ENCODE measurements around the gene DNHD1. TPM values are rescaled to one million over a fixed set of nuclear protein-coding genes. Genes with fewer than 3 reads are reported as not detected.
A peak's percentile ranks its signal among the peaks of the same experiment; 100 is the strongest.

The DNHD1 gene
- total and polyA plus RNA-seq, 5 donors from 2014 or later = 0.65 to 32.7 (median 1.6) TPM

DNA sequence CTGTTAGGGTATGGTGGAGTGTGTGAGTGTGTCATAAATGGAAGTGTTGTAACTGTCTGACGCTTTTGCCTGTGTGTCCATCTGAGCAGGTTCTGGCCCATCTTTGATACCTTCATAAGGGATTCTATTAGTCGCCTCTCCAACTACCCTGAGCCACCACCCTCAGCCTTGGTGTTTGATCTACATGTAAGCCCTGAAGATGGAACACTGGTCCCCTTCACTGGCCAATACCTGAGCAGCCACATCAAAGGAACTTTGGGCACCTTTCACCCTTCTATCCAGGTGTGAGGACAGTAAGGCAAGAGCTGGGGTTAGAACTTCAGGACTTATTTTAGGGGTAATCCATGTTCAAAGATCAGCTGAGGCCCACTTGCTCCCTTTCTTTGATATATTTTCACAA lies 51.0 kb downstream of the DNHD1 start:
- H3K27ac Mint-ChIP-seq = peak overlapping the region in 1 of 3 donors; percentile 31
- H3K36me3 Mint-ChIP-seq = peaks cover 17% of the 10 kb centered on the region
- H3K9me3 ChIP-seq (ENCODE audit: control insufficient read depth in 2 of 2, low read length in 2 of 2) = no peaks in the 10 kb centered on the region
- no peaks in the 10 kb centered on the region for H3K36me3 ChIP-seq (ENCODE audit: control insufficient read depth, insufficient read depth, low read length)
- no peak overlapping the region for H3K4me3 Mint-ChIP-seq
- DNase-seq (no peak), ATAC-seq (ENCODE audit: low read depth in 2 of 2) (no peak)
- H3K27ac ChIP-seq (ENCODE audit: insufficient read depth, low read length, poor library complexity, severe bottlenecking) = no peak overlapping the region
- no peaks in the 10 kb centered on the region for H3K27me3 ChIP-seq (ENCODE audit: control insufficient read depth, insufficient read depth, low read length)
- peaks cover 0 to 2% (median under 1%) of the 10 kb centered on the region in 4 donors for H3K4me1 Mint-ChIP-seq
- no peaks in the 10 kb centered on the region for H3K27me3 Mint-ChIP-seq
- H3K9me3 Mint-ChIP-seq = no peaks in the 10 kb centered on the region
- H3K4me3 ChIP-seq (ENCODE audit: low read depth, low read length) = no peak overlapping the region
- H3K4me1 ChIP-seq (ENCODE audit: control insufficient read depth, insufficient read depth, low read length, poor library complexity, severe bottlenecking) = no peaks in the 10 kb centered on the region

- H3K27ac Mint-ChIP-seq = no peak overlapping the region
- Histone ChIP-seq H3K27ac (ENCODE audit: insufficient read depth, low read length, poor library complexity, severe bottlenecking) (no peak overlapping the region), H3K4me1 (ENCODE audit: control insufficient read depth, insufficient read depth, low read length, poor library complexity, severe bottlenecking) (no peaks in the 10 kb centered on the region), H3K27me3 (ENCODE audit: control insufficient read depth, insufficient read depth, low read length) (no peaks in the 10 kb centered on the region), H3K36me3 (ENCODE audit: control insufficient read depth, insufficient read depth, low read length) (no peaks in the 10 kb centered on the region), H3K9me3 (ENCODE audit: control insufficient read depth in 2 of 2, low read length in 2 of 2) (no peaks in the 10 kb centered on the region), H3K4me3 (ENCODE audit: low read depth, low read length) (no peak overlapping the region)
- peaks cover 15% of the 10 kb centered on the region for H3K36me3 Mint-ChIP-seq
- H3K4me3 Mint-ChIP-seq = no peak overlapping the region
- H3K4me1 Mint-ChIP-seq = peaks cover 0 to under 1% (median 0%) of the 10 kb centered on the region in 4 donors
- H3K9me3 Mint-ChIP-seq = no peaks in the 10 kb centered on the region
- DNase-seq = no peak
- ATAC-seq (ENCODE audit: low read depth in 2 of 2) = no peak
- no peaks in the 10 kb centered on the region for H3K27me3 Mint-ChIP-seq
Measured at GRCh38 chr11:6548641-6549040, 51.6 kb downstream of the DNHD1 start.

DNA sequence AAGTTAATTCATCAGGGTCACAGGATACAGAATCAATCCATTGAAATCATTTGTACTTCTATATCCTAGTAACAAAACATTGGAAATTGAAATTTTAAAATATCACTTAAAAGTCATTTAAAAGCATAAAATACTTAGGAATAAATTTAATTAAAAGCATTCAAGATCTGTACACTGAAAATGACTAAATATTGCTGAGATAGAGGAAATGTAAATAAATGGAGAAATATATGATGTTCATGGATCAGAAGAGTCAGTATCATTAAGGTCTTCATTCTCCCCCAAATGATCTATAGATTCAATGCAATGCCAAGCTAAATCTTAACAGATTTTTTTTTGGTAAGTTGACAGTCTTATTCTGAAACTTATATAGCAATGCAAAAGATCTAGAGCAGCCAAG lies 56.6 kb downstream of the DNHD1 start:
- Histone ChIP-seq H3K9me3 (ENCODE audit: control insufficient read depth in 2 of 2, low read length in 2 of 2) (no peaks in the 10 kb centered on the region), H3K4me3 (ENCODE audit: low read depth, low read length) (no peak overlapping the region), H3K4me1 (ENCODE audit: control insufficient read depth, insufficient read depth, low read length, poor library complexity, severe bottlenecking) (no peaks in the 10 kb centered on the region), H3K27ac (ENCODE audit: insufficient read depth, low read length, poor library complexity, severe bottlenecking) (no peak overlapping the region), H3K36me3 (ENCODE audit: control insufficient read depth, insufficient read depth, low read length) (no peaks in the 10 kb centered on the region), H3K27me3 (ENCODE audit: control insufficient read depth, insufficient read depth, low read length) (no peaks in the 10 kb centered on the region)
- DNase-seq (no peak), ATAC-seq (ENCODE audit: low read depth in 2 of 2) (no peak)
- Mint-ChIP-seq H3K4me1 (peaks cover 0 to 6% (median 0%) of the 10 kb centered on the region in 4 donors), H3K27me3 (no peaks in the 10 kb centered on the region), H3K36me3 (peaks cover 5% of the 10 kb centered on the region), H3K27ac (no peak overlapping the region), H3K9me3 (no peaks in the 10 kb centered on the region), H3K4me3 (no peak overlapping the region)

DNA sequence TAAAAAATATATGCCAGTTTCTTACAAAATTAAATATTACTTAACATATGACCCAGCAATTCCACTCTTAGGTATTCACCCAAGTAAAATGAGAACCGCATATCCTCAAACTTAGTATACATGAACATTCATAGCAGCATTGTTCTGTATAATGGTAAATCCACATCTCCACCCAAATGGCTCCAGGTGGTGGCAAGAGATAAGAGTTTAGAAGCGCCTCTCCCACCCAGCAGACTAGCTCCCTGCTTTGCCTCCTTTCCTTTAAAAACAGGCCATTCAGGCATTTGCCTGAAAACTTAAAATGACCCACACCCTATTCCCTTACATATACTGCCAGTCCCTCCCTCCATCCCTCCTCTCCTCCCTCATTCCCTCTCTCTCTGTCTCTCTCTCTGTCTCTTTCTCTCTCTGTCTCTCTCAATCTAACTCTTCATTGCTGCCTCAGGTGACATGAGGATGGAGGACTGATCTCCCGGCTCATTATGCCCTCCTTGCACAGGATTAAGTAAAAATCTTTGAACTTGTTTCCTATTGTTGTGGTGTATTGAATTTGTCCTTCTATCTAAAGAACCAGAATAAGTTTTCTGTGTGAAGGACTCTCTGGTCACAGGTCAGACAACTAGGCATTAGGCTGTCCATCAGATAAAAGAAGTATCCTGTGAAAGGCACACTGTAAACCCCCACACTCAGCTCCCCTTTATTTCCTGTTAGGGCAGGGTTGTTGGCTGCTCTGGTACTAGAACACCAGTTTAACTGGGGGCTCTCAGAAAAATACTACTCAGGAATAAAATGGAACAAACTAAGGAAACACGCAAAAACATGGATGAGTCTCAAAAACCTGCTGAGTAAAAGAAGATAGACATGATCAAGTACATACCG lies 58.0 kb downstream of the DNHD1 start:
- Mint-ChIP-seq H3K27ac (no peak overlapping the region), H3K27me3 (no peaks in the 10 kb centered on the region), H3K36me3 (peaks cover 15% of the 10 kb centered on the region), H3K4me1 (peaks cover 0 to 6% (median 0%) of the 10 kb centered on the region in 4 donors), H3K9me3 (no peaks in the 10 kb centered on the region), H3K4me3 (no peak overlapping the region)
- ATAC-seq (ENCODE audit: low read depth in 2 of 2) = no peak
- Histone ChIP-seq H3K27me3 (ENCODE audit: control insufficient read depth, insufficient read depth, low read length) (no peaks in the 10 kb centered on the region), H3K4me1 (ENCODE audit: control insufficient read depth, insufficient read depth, low read length, poor library complexity, severe bottlenecking) (no peaks in the 10 kb centered on the region), H3K9me3 (ENCODE audit: control insufficient read depth in 2 of 2, low read length in 2 of 2) (no peaks in the 10 kb centered on the region), H3K4me3 (ENCODE audit: low read depth, low read length) (no peak overlapping the region), H3K27ac (ENCODE audit: insufficient read depth, low read length, poor library complexity, severe bottlenecking) (no peak overlapping the region), H3K36me3 (ENCODE audit: control insufficient read depth, insufficient read depth, low read length) (no peaks in the 10 kb centered on the region)
- no peak for DNase-seq

DNA sequence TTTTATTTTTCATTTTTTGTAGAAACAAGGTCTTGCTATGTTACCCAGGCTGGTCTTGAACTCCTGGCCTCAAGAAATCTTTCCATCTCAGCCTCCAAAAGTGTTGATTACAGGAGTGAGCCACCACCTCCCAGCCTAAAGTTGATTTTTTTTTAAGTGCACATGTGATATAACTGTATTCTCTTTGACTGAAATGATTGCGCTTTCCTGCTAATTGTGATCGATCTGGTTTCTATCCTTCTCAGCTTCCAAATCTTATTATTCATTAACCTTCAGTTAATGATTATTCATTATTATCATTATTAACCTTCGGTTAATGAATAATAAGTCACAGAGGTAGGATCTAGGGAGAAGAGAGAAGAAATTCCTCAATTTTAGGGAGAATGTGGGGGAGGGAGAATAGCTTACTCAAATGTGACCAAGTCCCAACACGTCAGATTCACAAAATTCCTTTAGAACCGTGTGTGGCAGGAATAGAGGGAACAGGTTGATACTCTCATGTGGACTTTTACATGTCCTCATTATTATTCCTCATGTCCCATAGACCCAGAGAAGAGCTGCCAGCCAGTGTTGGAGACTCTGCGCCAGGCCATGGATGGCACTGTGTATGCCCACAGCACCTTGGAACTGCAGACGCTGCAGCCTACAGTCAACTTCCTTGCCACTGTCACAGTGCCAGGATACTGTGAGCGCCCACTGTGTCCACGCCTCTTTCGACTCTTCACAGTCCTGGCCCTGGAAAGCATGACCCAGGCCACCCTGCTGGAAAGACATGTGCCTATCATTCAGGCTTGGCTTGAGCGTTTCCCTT lies 59.3 kb downstream of the DNHD1 start:
- no peak for DNase-seq

GRCh38 chr11:6557063-6557462 lies 60.0 kb downstream of the DNHD1 start:
- H3K4me1 Mint-ChIP-seq = peaks cover 0 to 6% (median 0%) of the 10 kb centered on the region in 4 donors
- no peaks in the 10 kb centered on the region for H3K36me3 ChIP-seq (ENCODE audit: control insufficient read depth, insufficient read depth, low read length)
- H3K4me1 ChIP-seq (ENCODE audit: control insufficient read depth, insufficient read depth, low read length, poor library complexity, severe bottlenecking) = no peaks in the 10 kb centered on the region
- H3K4me3 ChIP-seq (ENCODE audit: low read depth, low read length) = no peak overlapping the region
- no peaks in the 10 kb centered on the region for H3K27me3 Mint-ChIP-seq
- no peaks in the 10 kb centered on the region for H3K9me3 ChIP-seq (ENCODE audit: control insufficient read depth in 2 of 2, low read length in 2 of 2)
- ATAC-seq (ENCODE audit: low read depth in 2 of 2) (no peak), DNase-seq (no peak)
- peaks cover 30% of the 10 kb centered on the region for H3K36me3 Mint-ChIP-seq
- no peak overlapping the region for H3K27ac ChIP-seq (ENCODE audit: insufficient read depth, low read length, poor library complexity, severe bottlenecking)
- H3K9me3 Mint-ChIP-seq = no peaks in the 10 kb centered on the region
- H3K27ac Mint-ChIP-seq = no peak overlapping the region
- no peak overlapping the region for H3K4me3 Mint-ChIP-seq
- H3K27me3 ChIP-seq (ENCODE audit: control insufficient read depth, insufficient read depth, low read length) = no peaks in the 10 kb centered on the region

More for the DNA sequence above, 59.3 kb downstream of the DNHD1 start:
- no peak overlapping the region for H3K27ac Mint-ChIP-seq
- peaks cover 0 to 6% (median 0%) of the 10 kb centered on the region in 4 donors for H3K4me1 Mint-ChIP-seq
- Histone ChIP-seq H3K4me3 (ENCODE audit: low read depth, low read length) (no peak overlapping the region), H3K27ac (ENCODE audit: insufficient read depth, low read length, poor library complexity, severe bottlenecking) (no peak overlapping the region), H3K4me1 (ENCODE audit: control insufficient read depth, insufficient read depth, low read length, poor library complexity, severe bottlenecking) (no peaks in the 10 kb centered on the region), H3K27me3 (ENCODE audit: control insufficient read depth, insufficient read depth, low read length) (no peaks in the 10 kb centered on the region), H3K36me3 (ENCODE audit: control insufficient read depth, insufficient read depth, low read length) (no peaks in the 10 kb centered on the region), H3K9me3 (ENCODE audit: control insufficient read depth in 2 of 2, low read length in 2 of 2) (no peaks in the 10 kb centered on the region)
- no peak overlapping the region for H3K4me3 Mint-ChIP-seq
- H3K36me3 Mint-ChIP-seq = peaks cover 23% of the 10 kb centered on the region
- no peaks in the 10 kb centered on the region for H3K27me3 Mint-ChIP-seq
- ATAC-seq (ENCODE audit: low read depth in 2 of 2) = no peak
- H3K9me3 Mint-ChIP-seq = no peaks in the 10 kb centered on the region

- ATAC-seq (ENCODE audit: low read depth in 2 of 2) = no peak
- Mint-ChIP-seq H3K27ac (no peak overlapping the region), H3K36me3 (peaks cover 40% of the 10 kb centered on the region), H3K9me3 (no peaks in the 10 kb centered on the region), H3K4me1 (peaks cover 0 to 6% (median 0%) of the 10 kb centered on the region in 4 donors), H3K4me3 (no peak overlapping the region), H3K27me3 (no peaks in the 10 kb centered on the region)
- no peak for DNase-seq
- H3K4me3 ChIP-seq (ENCODE audit: low read depth, low read length) = no peak overlapping the region
- H3K4me1 ChIP-seq (ENCODE audit: control insufficient read depth, insufficient read depth, low read length, poor library complexity, severe bottlenecking) = no peaks in the 10 kb centered on the region
- H3K27me3 ChIP-seq (ENCODE audit: control insufficient read depth, insufficient read depth, low read length) = no peaks in the 10 kb centered on the region
- no peaks in the 10 kb centered on the region for H3K9me3 ChIP-seq (ENCODE audit: control insufficient read depth in 2 of 2, low read length in 2 of 2)
- no peak overlapping the region for H3K27ac ChIP-seq (ENCODE audit: insufficient read depth, low read length, poor library complexity, severe bottlenecking)
- H3K36me3 ChIP-seq (ENCODE audit: control insufficient read depth, insufficient read depth, low read length) = no peaks in the 10 kb centered on the region
Measured at GRCh38 chr11:6557761-6558674, 60.9 kb downstream of the DNHD1 start.
